ENCODE measurements around the gene MYL7. TPM values are rescaled to one million over a fixed set of nuclear protein-coding genes. Genes with fewer than 3 reads are reported as not detected.

MYL7 gene
- total and polyA plus RNA-seq, 2 donors (not counting 3 experiments of a cell fraction or from before 2014, with no cell fraction given) = not detected

DNA sequence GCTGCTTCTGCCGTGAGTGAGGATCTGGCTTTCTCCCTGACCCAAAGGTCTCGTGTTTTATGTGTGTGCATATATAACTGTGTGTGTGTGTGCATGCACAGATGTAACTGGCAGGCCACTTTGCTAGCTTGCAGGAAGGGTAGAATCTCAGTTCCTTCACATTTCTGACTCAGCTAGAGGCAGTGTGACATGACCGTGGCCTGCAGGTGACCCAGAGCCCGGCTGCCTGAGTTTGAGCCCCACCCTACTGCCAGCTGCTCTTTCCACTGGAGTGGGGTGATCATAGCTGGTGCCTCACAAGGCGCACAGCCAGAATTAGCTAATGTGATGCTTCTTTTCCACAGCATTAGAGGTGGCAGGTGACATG lies 9.3 kb upstream of the MYL7 start:
- ChIA-PET POLR2A (no interaction called here), CTCF (interaction anchor here (1.1 to 1.7 kb wide), 2 partner anchors 13 to 27 kb away, joined by 3 to 5 read pairs; partner anchors contain the start of gene POLD2)
- FAIRE-seq = no peak
- peaks cover 16 to 17% of the 10 kb centered on the region in 2 experiments for H3K27me3 ChIP-seq (ENCODE audit: control insufficient read depth in 2 of 2, insufficient read depth in 2 of 2, low read length in 2 of 2)
- H3K79me2 ChIP-seq (ENCODE audit: control insufficient read depth, insufficient read depth, low read length) = no peaks in the 10 kb centered on the region
- no TSS peak for BruUV-seq (replicated peaks)
- no peak overlapping the region for H3K4me3 ChIP-seq (replicated peaks in 1 of 3; ENCODE audit: insufficient read depth in 1 of 3, low read depth in 1 of 3, low read length in 3 of 3)
- TF ChIP-seq EZH2 (IDR thresholded peaks at IDR 0.05; ENCODE audit: borderline replicate concordance, low read depth, low read length, severe bottlenecking) = no peak
- TF ChIP-seq, protein P1, sequence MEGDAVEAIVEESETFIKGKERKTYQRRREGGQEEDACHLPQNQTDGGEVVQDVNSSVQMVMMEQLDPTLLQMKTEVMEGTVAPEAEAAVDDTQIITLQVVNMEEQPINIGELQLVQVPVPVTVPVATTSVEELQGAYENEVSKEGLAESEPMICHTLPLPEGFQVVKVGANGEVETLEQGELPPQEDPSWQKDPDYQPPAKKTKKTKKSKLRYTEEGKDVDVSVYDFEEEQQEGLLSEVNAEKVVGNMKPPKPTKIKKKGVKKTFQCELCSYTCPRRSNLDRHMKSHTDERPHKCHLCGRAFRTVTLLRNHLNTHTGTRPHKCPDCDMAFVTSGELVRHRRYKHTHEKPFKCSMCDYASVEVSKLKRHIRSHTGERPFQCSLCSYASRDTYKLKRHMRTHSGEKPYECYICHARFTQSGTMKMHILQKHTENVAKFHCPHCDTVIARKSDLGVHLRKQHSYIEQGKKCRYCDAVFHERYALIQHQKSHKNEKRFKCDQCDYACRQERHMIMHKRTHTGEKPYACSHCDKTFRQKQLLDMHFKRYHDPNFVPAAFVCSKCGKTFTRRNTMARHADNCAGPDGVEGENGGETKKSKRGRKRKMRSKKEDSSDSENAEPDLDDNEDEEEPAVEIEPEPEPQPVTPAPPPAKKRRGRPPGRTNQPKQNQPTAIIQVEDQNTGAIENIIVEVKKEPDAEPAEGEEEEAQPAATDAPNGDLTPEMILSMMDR (IDR thresholded peaks at IDR 0.05; ENCODE audit: extremely low read depth in 1 of 2, insufficient read depth in 1 of 2, low read depth in 1 of 2, low read length in 2 of 2) = no peak
- H3K9ac ChIP-seq (replicated peaks; ENCODE audit: extremely low read depth, insufficient read depth, low read length) = no peak overlapping the region
- H4K20me1 ChIP-seq (replicated peaks; ENCODE audit: control insufficient read depth, extremely low read depth, insufficient read depth, low read length) = no peaks in the 10 kb centered on the region
- no peak overlapping the region for H3K4me2 ChIP-seq (ENCODE audit: insufficient read depth, low read length)
- DNase-seq (ENCODE audit: low read depth, low spot score) = no peak
- no peak overlapping the region for H2AFZ ChIP-seq (ENCODE audit: low read depth, low read length)
- dilution Hi-C loops (cut with MboI; ENCODE audit: extremely low pct_ligation_motif_present, low sequenced_read_pairs) = no loop called here
- intact Hi-C loops (cut with micrococcal nuclease) = no loop called here
- H3K9me3 ChIP-seq (replicated peaks; ENCODE audit: control insufficient read depth, insufficient read depth, low read length) = no peaks in the 10 kb centered on the region
- no peaks in the 10 kb centered on the region for H3K36me3 ChIP-seq (ENCODE audit: control insufficient read depth in 2 of 2, extremely low read depth in 1 of 2, insufficient read depth in 2 of 2, low read length in 2 of 2)
- H3K4me1 ChIP-seq (ENCODE audit: control insufficient read depth, extremely low read depth, insufficient read depth, low read length) = no peaks in the 10 kb centered on the region
- H3K27ac ChIP-seq (ENCODE audit: insufficient read depth, low read depth, low read length) = no peak overlapping the region
- no peaks in the 10 kb centered on the region for H3K9me1 ChIP-seq (replicated peaks; ENCODE audit: control insufficient read depth, extremely low read depth, insufficient read depth, low read length)

DNA sequence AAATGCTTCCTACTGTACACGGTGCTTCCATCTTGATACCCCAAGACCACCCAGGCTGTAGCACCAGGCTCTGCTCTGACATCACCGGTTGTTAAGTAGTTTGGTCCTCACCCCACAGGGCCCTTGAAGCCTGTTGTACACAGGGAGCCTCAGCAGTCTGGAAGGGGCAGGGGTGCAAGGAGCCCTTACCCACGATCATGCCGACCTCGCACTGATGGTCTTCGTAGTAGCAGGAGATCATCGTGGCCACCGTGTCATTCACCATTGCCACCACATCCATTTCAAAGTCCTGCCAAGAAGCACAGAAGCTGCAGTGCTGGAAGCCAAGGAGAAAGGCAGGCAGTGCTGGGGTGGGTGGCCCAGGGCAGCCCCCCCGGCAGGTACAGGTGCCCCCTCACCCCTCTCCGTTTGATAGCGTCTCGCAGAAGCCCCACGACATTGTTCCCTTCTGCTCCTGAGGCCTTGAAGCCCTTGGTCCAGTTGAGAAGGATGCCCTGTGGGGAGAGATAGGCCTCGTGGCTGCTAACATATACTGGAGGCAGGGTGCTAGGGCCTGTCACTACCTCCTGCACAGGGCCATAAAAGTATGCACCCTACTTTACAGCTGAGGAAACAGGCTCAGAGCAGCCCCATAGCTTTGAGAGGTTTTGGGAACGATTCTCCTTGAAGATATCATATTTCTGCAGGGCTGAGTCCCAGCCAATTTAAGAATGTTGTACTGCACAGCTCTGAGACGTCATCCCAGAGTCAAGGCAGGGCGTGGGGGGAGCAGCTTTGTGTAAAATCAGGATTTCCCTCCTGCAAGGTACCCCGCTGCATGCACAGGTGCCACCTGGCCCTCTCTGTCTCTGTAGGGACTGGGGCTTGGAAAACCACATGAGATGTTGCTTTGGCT lies 8.7 kb upstream of the MYL7 start:
- dilution Hi-C loops (cut with MboI; ENCODE audit: extremely low pct_ligation_motif_present, low sequenced_read_pairs) = no loop called here
- H3K4me3 ChIP-seq (replicated peaks in 1 of 3; ENCODE audit: insufficient read depth in 1 of 3, low read depth in 1 of 3, low read length in 3 of 3) = no peak overlapping the region
- ChIA-PET CTCF (interaction anchor here (1.1 to 1.7 kb wide), 2 partner anchors 14 to 27 kb away, joined by 3 to 5 read pairs; partner anchors contain the start of gene POLD2), POLR2A (no interaction called here)
- no TSS peak for BruUV-seq (replicated peaks)
- FAIRE-seq = no peak
- no peak for DNase-seq (ENCODE audit: low read depth, low spot score)
- H3K36me3 ChIP-seq (ENCODE audit: control insufficient read depth in 2 of 2, extremely low read depth in 1 of 2, insufficient read depth in 2 of 2, low read length in 2 of 2) = no peaks in the 10 kb centered on the region
- H3K9ac ChIP-seq (replicated peaks; ENCODE audit: extremely low read depth, insufficient read depth, low read length) = no peak overlapping the region
- no peaks in the 10 kb centered on the region for H3K4me1 ChIP-seq (ENCODE audit: control insufficient read depth, extremely low read depth, insufficient read depth, low read length)
- no peak overlapping the region for H2AFZ ChIP-seq (ENCODE audit: low read depth, low read length)
- H3K27me3 ChIP-seq (ENCODE audit: control insufficient read depth in 2 of 2, insufficient read depth in 2 of 2, low read length in 2 of 2) = peaks cover 21 to 24% of the 10 kb centered on the region in 2 experiments
- H3K4me2 ChIP-seq (ENCODE audit: insufficient read depth, low read length) = no peak overlapping the region
- no peaks in the 10 kb centered on the region for H3K79me2 ChIP-seq (ENCODE audit: control insufficient read depth, insufficient read depth, low read length)
- intact Hi-C loops (cut with micrococcal nuclease) = no loop called here
- no peaks in the 10 kb centered on the region for H4K20me1 ChIP-seq (replicated peaks; ENCODE audit: control insufficient read depth, extremely low read depth, insufficient read depth, low read length)
- TF ChIP-seq, protein P1 (IDR thresholded peaks at IDR 0.05; ENCODE audit: extremely low read depth in 1 of 2, insufficient read depth in 1 of 2, low read depth in 1 of 2, low read length in 2 of 2) = no peak
- TF ChIP-seq POLR2A (IDR thresholded peaks at IDR 0.05; ENCODE audit: low read depth, low read length) (no peak), POLR2AphosphoS5 (IDR thresholded peaks at IDR 0.05; ENCODE audit: insufficient read depth, low read depth, low read length) (no peak), FOS (IDR thresholded peaks at IDR 0.05; ENCODE audit: borderline replicate concordance, insufficient read depth, low read length) (no peak), MYC (IDR thresholded peaks at IDR 0.05; ENCODE audit: low read depth, low read length) (no peak), EZH2 (IDR thresholded peaks at IDR 0.05; ENCODE audit: borderline replicate concordance, low read depth, low read length, severe bottlenecking) (no peak), GATA2 (IDR thresholded peaks at IDR 0.05; ENCODE audit: insufficient read depth, insufficient read length, low read depth, low read length) (no peak), JUN (IDR thresholded peaks at IDR 0.05; ENCODE audit: borderline replicate concordance, insufficient read depth, insufficient read length, low read depth) (no peak)
- TF ChIP-seq, protein P2, sequence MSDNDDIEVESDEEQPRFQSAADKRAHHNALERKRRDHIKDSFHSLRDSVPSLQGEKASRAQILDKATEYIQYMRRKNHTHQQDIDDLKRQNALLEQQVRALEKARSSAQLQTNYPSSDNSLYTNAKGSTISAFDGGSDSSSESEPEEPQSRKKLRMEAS (IDR thresholded peaks at IDR 0.05; ENCODE audit: insufficient read depth, insufficient read length) = no peak
- no peaks in the 10 kb centered on the region for H3K9me1 ChIP-seq (replicated peaks; ENCODE audit: control insufficient read depth, extremely low read depth, insufficient read depth, low read length)
- no peaks in the 10 kb centered on the region for H3K9me3 ChIP-seq (replicated peaks; ENCODE audit: control insufficient read depth, insufficient read depth, low read length)
- no peak overlapping the region for H3K27ac ChIP-seq (ENCODE audit: insufficient read depth, low read depth, low read length)

Data from endothelial cell of umbilical vein (primary cell).